Gastrocnemius medialis (tissue), 4 donors: ENCODE measurements around the gene TBCCD1. TPM values are rescaled to one million over a fixed set of nuclear protein-coding genes. Genes with fewer than 3 reads are reported as not detected.

Experiments
- ATAC-seq, 2 donors: fragments of 150-250 bp; one replicate each; pipeline ENCODE4 v1.9.1; 2016
- DNase-seq, 2 donors: peaks; one replicate each; pipeline ENCODE4 v3.0.0-alpha.2; 2019
- H3K27ac ChIP-seq, 4 donors: fragments of 200-600 bp; sonication (generic); 1 replicate in 1 of 4; 2 replicates in 3 of 4; pipeline ENCODE4 v1.5.1; 2016 to 2018; ENCODE audit warnings: mild to moderate bottlenecking in 2 of 4, moderate library complexity in 1 of 4
- H3K27me3 ChIP-seq, 3 donors: fragments of 200-600 bp; sonication (generic) in 2 of 3; 1 replicate in 1 of 3; 2 replicates in 2 of 3; pipeline versions ENCODE4 v1.5.1 to v1.6.0; 2016 to 2019; ENCODE audit warnings: mild to moderate bottlenecking in 1 of 3, moderate library complexity in 1 of 3
- H3K36me3 ChIP-seq, 2 donors: fragments of 200-600 bp; sonication (generic) in 1 of 2; one replicate each; pipeline ENCODE4 v1.5.1; 2017 to 2018
- H3K4me1 ChIP-seq, 2 donors: fragments of 200-600 bp; sonication (generic) in 1 of 2; one replicate each; pipeline ENCODE4 v1.5.1; 2016 to 2017; ENCODE audit warnings: mild to moderate bottlenecking in 2 of 2
- H3K4me3 ChIP-seq, 4 donors: fragments of 200-600 bp; sonication (generic) in 3 of 4; 1 replicate in 1 of 4; 2 replicates in 3 of 4; pipeline ENCODE4 v1.5.1; 2016 to 2019; ENCODE audit warnings: mild to moderate bottlenecking in 2 of 4
- H3K9me3 ChIP-seq, 3 donors: fragments of 200-600 bp; sonication (generic) in 2 of 3; 1 replicate in 1 of 3; 2 replicates in 2 of 3; pipeline ENCODE4 v1.5.1; 2016 to 2019
- CTCF ChIP-seq, 5 experiments: fragments of 450-650 bp in 3 of 5; fragments of 200-600 bp in 2 of 5; sonication (generic) in 2 of 5; IDR thresholded peaks in 4 of 5; conservative IDR thresholded peaks in 1 of 5; 1 replicate in 4 of 5; 2 replicates in 1 of 5; pipeline ENCODE4 v1.5.1; 2016 to 2019; ENCODE audit warnings: antibody characterized with exemption in 5 of 5, mild to moderate bottlenecking in 3 of 5, moderate library complexity in 3 of 5
- POLR2A ChIP-seq, 2 donors: fragments of 450-650 bp; IDR thresholded peaks; one replicate each; pipeline ENCODE4 v1.6.1; 2017; ENCODE audit warnings: antibody characterized with exemption in 2 of 2, mild to moderate bottlenecking in 2 of 2, moderate library complexity in 2 of 2
- in situ Hi-C, 4 donors: fragments of 200-750 bp; cut with MboI; loops; one replicate each; pipeline versions ENCODE4 v1.15.0 to v1.8.0; 2017; ENCODE audit warnings: low sequenced_read_pairs in 4 of 4
- intact Hi-C: fragments of 100-400 bp; cut with DNase I; formaldehyde crosslinking; loops from one replicate; pipeline ENCODE4 v1.15.1; 2023; ENCODE audit warnings: low total_unique reads
- total RNA-seq, 4 donors: library from RNA; depleted of rRNA; stranded (reverse); fragments of >200 nt; gene quantifications; one replicate each; pipeline versions ENCODE4 v1.1.0 to v1.2.3, GENCODE V29; 2016

Gene TBCCD1
- total RNA-seq, 4 donors from 2014 or later: 7.3 to 10.7 (median 8.0) TPM

- intact Hi-C loops: no loop called here
- Histone ChIP-seq H3K4me1 (peaks cover 0 to 6% of the 10 kb centered on the region in 2 donors), H3K27ac (no peak within 1 kb of the TSS), H3K9me3 (no peaks in the 10 kb centered on the region), H3K4me3 (no peak within 1 kb of the TSS), H3K36me3 (peaks cover 0 to 20% of the 10 kb centered on the region in 2 donors), H3K27me3 (no peaks in the 10 kb centered on the region)
- in situ Hi-C loops: loop anchor here in 2 of 4 donors (10.0 kb wide), 2 partner anchors 289 to 559 kb away; no protein-coding TSS in a partner anchor
- no peak for TF ChIP-seq POLR2A (IDR thresholded peaks at IDR 0.05)
- no peak for TF ChIP-seq CTCF (IDR thresholded peaks at IDR 0.05 in 4 of 5, conservative IDR thresholded peaks at IDR 0.05 in 1 of 5)
- ATAC-seq (no peak), DNase-seq (no peak)
Measured at GRCh38 chr3:186544281-186544680, 22.9 kb downstream of the TBCCD1 start, which contains the start of gene CRYGS. TSS of gene CRYGS (minus strand) at chr3:186544380. CDS start at chr3:186544326, 54 bp downstream.

- TF ChIP-seq POLR2A (IDR thresholded peaks at IDR 0.05): no peak
- TF ChIP-seq CTCF (IDR thresholded peaks at IDR 0.05 in 4 of 5, conservative IDR thresholded peaks at IDR 0.05 in 1 of 5): no peak
- DNase-seq (no peak), ATAC-seq (no peak)
- peaks cover 0 to 6% of the 10 kb centered on the region in 2 donors for H3K4me1 ChIP-seq
- intact Hi-C loops: loop anchor here (1.0 to 2.0 kb wide), 2 partner anchors 282 to 558 kb away; no protein-coding TSS in a partner anchor
- peaks cover 0 to 7% of the 10 kb centered on the region in 2 donors for H3K36me3 ChIP-seq
- no peaks in the 10 kb centered on the region for H3K27me3 ChIP-seq
- in situ Hi-C loops: loop anchor here in 2 of 4 donors (10.0 kb wide), 2 partner anchors 286 to 556 kb away; no protein-coding TSS in a partner anchor
- H3K9me3 ChIP-seq: no peaks in the 10 kb centered on the region
- H3K27ac ChIP-seq: no peak overlapping the region
- H3K4me3 ChIP-seq: no peak overlapping the region
Measured at GRCh38 chr3:186540835-186541226, 26.3 kb downstream of the TBCCD1 start.

GRCh38 chr3:186540221-186540834, 26.8 kb downstream of the TBCCD1 start:
- in situ Hi-C loops (loop anchor here in 2 of 4 donors (10.0 kb wide), 2 partner anchors 286 to 556 kb away; no protein-coding TSS in a partner anchor), intact Hi-C loops (loop anchor here (1.0 to 2.0 kb wide), 2 partner anchors 281 to 558 kb away; no protein-coding TSS in a partner anchor)
- ATAC-seq: peak; percentile 73 to 90
- TF ChIP-seq POLR2A (IDR thresholded peaks at IDR 0.05): no peak
- peak; percentile 56 to 72 (median 65) for TF ChIP-seq CTCF (IDR thresholded peaks at IDR 0.05 in 4 of 5, conservative IDR thresholded peaks at IDR 0.05 in 1 of 5)
- Histone ChIP-seq H3K27ac (no peak overlapping the region), H3K27me3 (no peaks in the 10 kb centered on the region), H3K4me3 (peak overlapping the region in 3 of 4 donors; percentile 7 to 26 (median 7)), H3K36me3 (peaks cover 0 to 7% of the 10 kb centered on the region in 2 donors), H3K4me1 (peaks cover 0 to 6% of the 10 kb centered on the region in 2 donors), H3K9me3 (no peaks in the 10 kb centered on the region)
- DNase-seq: peak; percentile 29 to 51

- no peaks in the 10 kb centered on the region for H3K9me3 ChIP-seq
- intact Hi-C loops (no loop called here), in situ Hi-C loops (loop anchor here (5.0 to 10.0 kb wide), 5 partner anchors 276 to 556 kb away; no protein-coding TSS in a partner anchor)
- peaks cover 0 to 6% of the 10 kb centered on the region in 2 donors for H3K4me1 ChIP-seq
- ATAC-seq (no peak), DNase-seq (no peak)
- no peak overlapping the region for H3K4me3 ChIP-seq
- no peaks in the 10 kb centered on the region for H3K27me3 ChIP-seq
- H3K27ac ChIP-seq: no peak overlapping the region
- H3K36me3 ChIP-seq: peaks cover 0 to 7% of the 10 kb centered on the region in 2 donors
- no peak for TF ChIP-seq CTCF (IDR thresholded peaks at IDR 0.05 in 4 of 5, conservative IDR thresholded peaks at IDR 0.05 in 1 of 5)
- TF ChIP-seq POLR2A (IDR thresholded peaks at IDR 0.05): no peak
Measured at GRCh38 chr3:186538779-186539178, 28.4 kb downstream of the TBCCD1 start.
